Neuronal stem cell (in vitro differentiated cells): ENCODE data around the gene CDC42BPG.

Experiments used
- DNase-seq: peaks from one replicate; pipeline ENCODE4 v3.0.0-alpha.2; 2013; ENCODE audit warnings: low spot score
- H2AFZ ChIP-seq: one replicate; pipeline ENCODE4 v1.6.1; 2013; ENCODE audit warnings: mild to moderate bottlenecking, low read length, inconsistent platforms
- H2AK5ac ChIP-seq: 2 replicates; pipeline ENCODE4 v1.6.1; 2013; ENCODE audit warnings: low read depth, mild to moderate bottlenecking, inconsistent platforms, low read length, moderate library complexity, mixed read lengths
- H2BK120ac ChIP-seq: 2 replicates; pipeline ENCODE4 v1.6.1; 2013; ENCODE audit warnings: low read depth, mild to moderate bottlenecking, inconsistent platforms, low read length, moderate library complexity, mixed read lengths
- H2BK12ac ChIP-seq: one replicate; pipeline ENCODE4 v1.6.1; 2013; ENCODE audit warnings: low read length, inconsistent platforms
- H2BK15ac ChIP-seq: 2 replicates; pipeline ENCODE4 v1.6.1; 2013; ENCODE audit warnings: mild to moderate bottlenecking, low read length, inconsistent platforms, mixed read lengths
- H2BK5ac ChIP-seq: one replicate; pipeline ENCODE4 v1.6.1; 2013; ENCODE audit warnings: inconsistent platforms, mild to moderate bottlenecking, low read length, moderate library complexity
- H3K14ac ChIP-seq: one replicate; pipeline ENCODE4 v1.6.1; 2013; ENCODE audit warnings: low read length, inconsistent platforms
- H3K18ac ChIP-seq: 2 replicates; pipeline ENCODE4 v1.6.1; 2013; ENCODE audit warnings: low read length, inconsistent platforms
- H3K23ac ChIP-seq: 2 replicates; pipeline ENCODE4 v1.6.1; 2013; ENCODE audit warnings: low read depth, mild to moderate bottlenecking, mixed read lengths, low read length, inconsistent platforms; ENCODE audit not compliant: poor library complexity
- H3K27ac ChIP-seq: replicated peaks from 3 replicates; pipeline ENCODE4 v1.5.1; 2013; ENCODE audit warnings: low read length, inconsistent platforms
- H3K27me3 ChIP-seq, 3 experiments: 2 replicates each; pipeline ENCODE4 v1.6.1; 2013; ENCODE audit warnings: low read length in 3 of 3, mild to moderate bottlenecking in 2 of 3, inconsistent platforms in 1 of 3, low read depth in 1 of 3, mixed read lengths in 1 of 3, moderate library complexity in 1 of 3; ENCODE audit not compliant: control insufficient read depth in 3 of 3, insufficient read depth in 3 of 3
- H3K36me3 ChIP-seq, 2 donors: replicated peaks in 1 of 2; 2 replicates each; pipeline ENCODE4 v1.6.1; 2013; ENCODE audit warnings: low read length in 2 of 2; ENCODE audit not compliant: control insufficient read depth in 2 of 2, insufficient read depth in 2 of 2
- H3K4ac ChIP-seq: 2 replicates; pipeline ENCODE4 v1.6.1; 2013; ENCODE audit warnings: inconsistent platforms, mild to moderate bottlenecking, low read length, moderate library complexity
- H3K4me1 ChIP-seq, 2 donors: 1 replicate in 1 of 2; 2 replicates in 1 of 2; pipeline ENCODE4 v1.6.1; 2013; ENCODE audit warnings: low read length in 2 of 2, low read depth in 1 of 2; ENCODE audit not compliant: control insufficient read depth in 2 of 2, insufficient read depth in 1 of 2
- H3K4me2 ChIP-seq: one replicate; pipeline ENCODE4 v1.6.1; 2013; ENCODE audit warnings: mild to moderate bottlenecking, low read length, inconsistent platforms; ENCODE audit not compliant: insufficient read depth, poor library complexity, severe bottlenecking
- H3K4me3 ChIP-seq, 2 donors: 2 replicates each; pipeline ENCODE4 v1.5.1; 2013; ENCODE audit warnings: low read length in 2 of 2, mild to moderate bottlenecking in 2 of 2, inconsistent platforms in 1 of 2, moderate library complexity in 1 of 2
- H3K79me1 ChIP-seq: one replicate; pipeline ENCODE4 v1.6.1; 2013; ENCODE audit warnings: low read depth, mild to moderate bottlenecking, inconsistent platforms, low read length, moderate library complexity
- H3K9ac ChIP-seq: one replicate; pipeline ENCODE4 v1.6.1; 2013; ENCODE audit warnings: mild to moderate bottlenecking, low read depth, low read length, inconsistent platforms; ENCODE audit not compliant: poor library complexity
- H3K9me3 ChIP-seq, 2 donors: replicated peaks in 1 of 2; 2 replicates each; pipeline versions ENCODE3 to v1.6.1; 2013; ENCODE audit warnings: low read length in 2 of 2, mild to moderate bottlenecking in 2 of 2, inconsistent platforms in 1 of 2, low read depth in 1 of 2, mixed read lengths in 1 of 2, moderate library complexity in 1 of 2; ENCODE audit not compliant: control insufficient read depth in 2 of 2, insufficient read depth in 1 of 2
- H4K8ac ChIP-seq: one replicate; pipeline ENCODE4 v1.6.1; 2013; ENCODE audit warnings: low read depth, mild to moderate bottlenecking, inconsistent platforms, low read length, moderate library complexity
- H4K91ac ChIP-seq: one replicate; pipeline ENCODE4 v1.6.1; 2013; ENCODE audit warnings: low read length, low read depth, mild to moderate bottlenecking, inconsistent platforms; ENCODE audit not compliant: poor library complexity
- WGBS, 2 donors: extraction: QIAGEN DNeasy Blood & Tissue Kit; methylation state at CpG; one replicate each; pipeline ENCODE4 v1.1.7; 2013; ENCODE audit warnings: missing lambda C conversion rate in 2 of 2, mixed read lengths in 1 of 2; ENCODE audit not compliant: insufficient read length in 2 of 2, insufficient replicate concordance in 1 of 2; ENCODE audit errors: extremely low coverage in 2 of 2; 5-methylcytosine and 5-hydroxymethylcytosine counted together

Gene CDC42BPG

DNA sequence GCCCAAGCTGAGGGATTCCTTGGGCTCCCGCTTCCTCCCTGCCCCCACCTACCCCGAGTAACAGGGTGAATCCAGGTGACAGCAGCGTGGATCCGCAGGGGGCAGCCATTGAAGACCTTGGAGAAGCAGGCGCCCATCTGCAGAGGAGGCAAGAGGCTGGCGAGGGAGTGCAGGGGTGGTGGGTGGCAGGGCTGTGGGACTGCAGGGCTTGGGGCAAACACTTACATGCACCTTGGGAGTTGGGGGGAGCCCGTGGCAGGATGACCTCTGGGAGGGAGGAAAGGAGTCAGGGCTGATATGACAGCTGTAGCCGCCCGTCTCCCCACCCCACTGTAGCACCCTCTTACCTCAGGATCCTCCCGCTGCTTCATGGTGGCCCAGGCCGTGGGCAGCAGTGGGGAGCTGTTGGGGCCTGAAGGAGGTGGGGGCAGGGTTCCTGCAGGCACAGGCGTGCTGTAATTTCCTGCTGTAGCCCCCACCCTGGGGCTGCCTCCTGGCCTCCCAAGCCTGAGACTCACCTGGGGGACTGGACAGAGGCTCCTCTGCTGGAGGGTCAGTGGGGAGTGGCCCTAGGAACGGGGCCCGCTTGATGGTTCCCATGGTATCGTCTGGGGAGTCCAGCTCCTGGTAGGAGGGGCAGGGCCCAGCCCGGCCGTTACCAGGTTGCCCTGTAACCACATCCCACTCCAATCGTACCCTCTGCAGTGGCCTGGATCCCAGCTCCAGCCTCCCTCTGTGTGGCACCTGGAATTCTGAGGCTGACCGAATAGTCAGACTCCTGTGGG, 47.5 kb downstream of the CDC42BPG start:
- peak overlapping the region; percentile 70 for H3K9ac ChIP-seq
- H3K4me1 ChIP-seq = no peaks in the 10 kb centered on the region
- H2BK15ac ChIP-seq = no peak overlapping the region
- no peak overlapping the region for H3K27ac ChIP-seq
- no peak overlapping the region for H3K14ac ChIP-seq
- no peak overlapping the region for H2AFZ ChIP-seq
- H2BK12ac ChIP-seq = no peak overlapping the region
- no peak overlapping the region for H3K4me3 ChIP-seq
- peak overlapping the region; percentile 23 for H3K4ac ChIP-seq
- H3K4me2 ChIP-seq = no peak overlapping the region
- H3K23ac ChIP-seq = peak overlapping the region; percentile 65
- H2BK120ac ChIP-seq = no peak overlapping the region
- H2BK5ac ChIP-seq = no peak overlapping the region
- no peak overlapping the region for H2AK5ac ChIP-seq
- no peaks in the 10 kb centered on the region for H3K9me3 ChIP-seq
- peak overlapping the region; percentile 17 for H4K8ac ChIP-seq
- H3K18ac ChIP-seq = no peak overlapping the region
- H3K36me3 ChIP-seq = peaks cover 0 to 8% of the 10 kb centered on the region in 2 donors
- no peaks in the 10 kb centered on the region for H3K27me3 ChIP-seq
- no peak overlapping the region for H4K91ac ChIP-seq
- no peaks in the 10 kb centered on the region for H3K79me1 ChIP-seq
- no CpG with 5 or more reads among the region's 19 CpGs for WGBS, 2 donors
- no peak for DNase-seq

DNA sequence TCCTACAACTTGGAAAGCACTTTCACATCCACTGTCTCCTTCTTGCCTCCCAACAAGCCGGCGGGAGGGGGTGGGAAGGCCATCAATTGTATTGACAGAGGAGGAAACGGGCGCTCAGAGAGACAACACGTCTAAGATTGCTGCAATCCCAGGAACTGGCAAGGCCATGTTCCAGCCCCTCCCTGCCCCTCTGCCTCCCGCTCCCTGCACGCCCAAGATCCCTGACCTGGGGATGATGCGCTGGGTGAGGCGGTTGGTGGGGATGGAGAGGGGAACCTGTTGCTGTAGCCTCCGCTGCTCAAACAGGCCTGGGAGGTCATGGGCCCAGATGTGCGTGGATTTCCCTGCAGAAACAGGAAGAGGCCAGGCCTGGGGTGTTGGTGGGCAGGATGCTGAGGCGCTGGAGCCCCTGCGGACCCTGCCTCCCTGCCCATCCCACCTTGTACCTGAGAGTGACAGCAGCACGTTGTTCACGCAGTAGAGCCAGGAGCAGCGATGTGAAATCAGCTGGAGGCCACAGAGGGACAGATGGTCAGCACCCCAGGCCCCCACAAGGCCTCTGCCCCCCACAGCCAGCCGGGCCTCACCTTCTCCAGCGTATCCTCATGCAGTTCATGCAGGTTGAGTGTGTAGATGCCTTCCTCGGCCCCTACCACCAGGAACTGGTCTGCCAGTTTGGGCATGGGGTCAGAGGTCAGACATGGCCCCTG, 48.3 kb downstream of the CDC42BPG start:
- Histone ChIP-seq H3K18ac (peak overlapping the region; percentile 76), H4K8ac (no peak overlapping the region), H3K23ac (peak overlapping the region; percentile 65), H2BK120ac (no peak overlapping the region), H3K4me2 (no peak overlapping the region), H2AK5ac (no peak overlapping the region), H3K27me3 (no peaks in the 10 kb centered on the region), H2BK5ac (no peak overlapping the region), H2BK12ac (no peak overlapping the region), H3K27ac (no peak overlapping the region), H3K79me1 (no peaks in the 10 kb centered on the region), H2BK15ac (no peak overlapping the region), H2AFZ (no peak overlapping the region), H3K4ac (no peak overlapping the region), H3K9ac (peak overlapping the region; percentile 70), H3K9me3 (no peaks in the 10 kb centered on the region), H3K36me3 (peaks cover 0 to 8% of the 10 kb centered on the region in 2 donors), H4K91ac (no peak overlapping the region), H3K4me3 (no peak overlapping the region), H3K14ac (no peak overlapping the region), H3K4me1 (no peaks in the 10 kb centered on the region)
- DNase-seq = no peak
- no CpG with 5 or more reads among the region's 19 CpGs for WGBS, 2 donors

- Histone ChIP-seq H3K79me1 (no peaks in the 10 kb centered on the region), H3K9me3 (no peaks in the 10 kb centered on the region), H3K18ac (no peak overlapping the region), H3K4ac (no peak overlapping the region), H4K91ac (no peak overlapping the region), H2BK15ac (no peak overlapping the region), H2BK120ac (no peak overlapping the region), H3K27ac (no peak overlapping the region), H2AK5ac (no peak overlapping the region), H2BK12ac (no peak overlapping the region), H3K23ac (no peak overlapping the region), H2BK5ac (no peak overlapping the region), H3K4me1 (no peaks in the 10 kb centered on the region), H4K8ac (no peak overlapping the region), H3K27me3 (no peaks in the 10 kb centered on the region), H3K4me2 (no peak overlapping the region), H2AFZ (no peak overlapping the region), H3K36me3 (peaks cover 5 to 9% of the 10 kb centered on the region in 2 donors), H3K4me3 (no peak overlapping the region), H3K9ac (no peak overlapping the region), H3K14ac (no peak overlapping the region)
- no peak for DNase-seq
- WGBS, 2 donors = no CpG with 5 or more reads among the region's 10 CpGs
Measured at GRCh38 chr11:64794526-64794925, 49.9 kb downstream of the CDC42BPG start.
